Fibroblast of lung (primary cell): ENCODE results near the gene WFIKKN1.

Experiments used
- EZH2 ChIP-seq: IDR thresholded peaks from 2 replicates; pipeline ENCODE4 v1.5.1; 2012; ENCODE audit warnings: low read length, control low read depth, mild to moderate bottlenecking; ENCODE audit errors: missing control alignments
- TF ChIP-seq, protein P1 (sequence below), 2 donors: IDR thresholded peaks in 1 of 2; conservative IDR thresholded peaks in 1 of 2; 1 replicate in 1 of 2; 2 replicates in 1 of 2; pipeline ENCODE4 v1.5.1; 2011 to 2012; ENCODE audit warnings: low read length in 2 of 2, control low read depth in 1 of 2, inconsistent platforms in 1 of 2, low read depth in 1 of 2, mild to moderate bottlenecking in 1 of 2

DNA sequence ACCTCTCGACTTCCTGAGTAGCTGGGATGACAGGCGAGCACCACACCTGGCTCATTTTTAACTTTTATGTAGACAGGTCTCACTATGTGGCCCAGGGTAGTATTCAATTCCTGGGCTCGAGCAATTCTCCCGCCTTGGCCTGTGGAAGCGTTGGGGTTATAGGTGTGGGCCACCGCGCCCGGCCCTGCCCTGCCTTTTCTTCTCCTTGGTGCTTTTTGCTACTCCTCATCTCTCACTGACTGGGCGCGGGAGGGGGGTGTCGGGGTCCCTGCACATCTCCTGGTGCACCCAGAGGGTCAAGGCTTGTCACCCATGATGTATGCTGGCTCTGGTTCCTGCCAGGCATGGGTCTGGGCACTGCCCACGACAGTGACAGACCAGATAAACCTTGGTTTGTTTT lies 13.8 kb downstream of the WFIKKN1 start:
- TF ChIP-seq, protein P1, sequence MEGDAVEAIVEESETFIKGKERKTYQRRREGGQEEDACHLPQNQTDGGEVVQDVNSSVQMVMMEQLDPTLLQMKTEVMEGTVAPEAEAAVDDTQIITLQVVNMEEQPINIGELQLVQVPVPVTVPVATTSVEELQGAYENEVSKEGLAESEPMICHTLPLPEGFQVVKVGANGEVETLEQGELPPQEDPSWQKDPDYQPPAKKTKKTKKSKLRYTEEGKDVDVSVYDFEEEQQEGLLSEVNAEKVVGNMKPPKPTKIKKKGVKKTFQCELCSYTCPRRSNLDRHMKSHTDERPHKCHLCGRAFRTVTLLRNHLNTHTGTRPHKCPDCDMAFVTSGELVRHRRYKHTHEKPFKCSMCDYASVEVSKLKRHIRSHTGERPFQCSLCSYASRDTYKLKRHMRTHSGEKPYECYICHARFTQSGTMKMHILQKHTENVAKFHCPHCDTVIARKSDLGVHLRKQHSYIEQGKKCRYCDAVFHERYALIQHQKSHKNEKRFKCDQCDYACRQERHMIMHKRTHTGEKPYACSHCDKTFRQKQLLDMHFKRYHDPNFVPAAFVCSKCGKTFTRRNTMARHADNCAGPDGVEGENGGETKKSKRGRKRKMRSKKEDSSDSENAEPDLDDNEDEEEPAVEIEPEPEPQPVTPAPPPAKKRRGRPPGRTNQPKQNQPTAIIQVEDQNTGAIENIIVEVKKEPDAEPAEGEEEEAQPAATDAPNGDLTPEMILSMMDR (conservative IDR thresholded peaks at IDR 0.05 in 1 of 2, IDR thresholded peaks at IDR 0.05 in 1 of 2; ENCODE audit: low read depth in 1 of 2, low read length in 2 of 2), result no peak
- no peak for TF ChIP-seq EZH2
